HG02852 (cell line): ENCODE results near the gene CDKAL1.
"Not testable (repeated sequence)": the region's sequence is repeated elsewhere in the genome, so short reads cannot be mapped to it uniquely, and the experiment has no call there.

ENCODE experiments used
- ATAC-seq: cut with Tn5 transposase; IDR thresholded peaks from one replicate; pipeline ENCODE4 v1.9.1; 2021; ENCODE audit warnings: mild to moderate bottlenecking, moderate library complexity; ENCODE audit not compliant: unreplicated experiment

Gene CDKAL1

GRCh38 chr6:21187485-21187884 lies 653.2 kb downstream of the CDKAL1 start:
- no peak for ATAC-seq

- ATAC-seq = no peak
Measured at GRCh38 chr6:21188505-21189223, 654.4 kb downstream of the CDKAL1 start.

- ATAC-seq = no peak
Measured at GRCh38 chr6:21189759-21190158, 655.5 kb downstream of the CDKAL1 start.

GRCh38 chr6:21190701-21191100 lies 656.4 kb downstream of the CDKAL1 start:
- no peak for ATAC-seq

- no peak for ATAC-seq
Measured at GRCh38 chr6:21193790-21194475, 659.7 kb downstream of the CDKAL1 start.

- not testable (repeated sequence) for ATAC-seq
Measured at GRCh38 chr6:21195301-21195700, 661.0 kb downstream of the CDKAL1 start.

GRCh38 chr6:21198032-21198640 lies 663.9 kb downstream of the CDKAL1 start:
- no peak for ATAC-seq

GRCh38 chr6:21199262-21199661 lies 665.0 kb downstream of the CDKAL1 start:
- ATAC-seq = no peak

- ATAC-seq = peak; percentile 49
Measured at GRCh38 chr6:21200134-21200870, 666.0 kb downstream of the CDKAL1 start.

- no peak for ATAC-seq
Measured at GRCh38 chr6:21201187-21201586, 666.9 kb downstream of the CDKAL1 start.

DNA sequence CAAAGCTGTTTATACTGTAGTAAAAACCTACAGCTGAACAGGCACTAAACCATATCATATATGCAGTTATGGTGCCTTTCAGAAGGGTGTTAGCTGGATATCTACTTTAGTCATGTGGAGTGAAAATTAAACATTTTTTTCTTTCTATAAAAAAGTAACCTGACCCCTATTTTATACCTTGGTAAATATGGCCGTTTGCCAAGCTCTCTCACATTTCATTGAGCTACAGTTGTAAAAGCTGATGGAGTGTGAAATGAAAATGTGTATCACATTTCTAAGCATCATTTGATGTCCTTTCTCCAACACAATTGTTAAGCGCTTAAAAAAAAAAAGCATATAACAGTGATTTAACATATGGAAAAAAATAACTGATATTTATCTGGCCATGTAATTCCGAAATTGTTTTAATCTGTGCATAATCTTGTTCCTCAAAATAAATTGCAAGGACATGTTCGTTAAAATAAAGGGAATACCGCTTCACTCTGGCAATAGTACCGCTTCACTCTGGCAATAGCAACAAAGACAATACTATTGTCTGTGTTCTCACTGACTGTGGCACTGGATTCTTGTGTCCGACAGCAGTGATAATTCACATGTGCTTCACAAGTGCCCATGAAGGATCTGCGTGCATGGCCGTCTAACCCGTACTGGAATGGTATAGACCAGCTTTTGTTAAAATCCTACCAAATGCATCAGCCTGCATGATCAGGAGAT lies 667.5 kb downstream of the CDKAL1 start:
- ATAC-seq = no peak

DNA sequence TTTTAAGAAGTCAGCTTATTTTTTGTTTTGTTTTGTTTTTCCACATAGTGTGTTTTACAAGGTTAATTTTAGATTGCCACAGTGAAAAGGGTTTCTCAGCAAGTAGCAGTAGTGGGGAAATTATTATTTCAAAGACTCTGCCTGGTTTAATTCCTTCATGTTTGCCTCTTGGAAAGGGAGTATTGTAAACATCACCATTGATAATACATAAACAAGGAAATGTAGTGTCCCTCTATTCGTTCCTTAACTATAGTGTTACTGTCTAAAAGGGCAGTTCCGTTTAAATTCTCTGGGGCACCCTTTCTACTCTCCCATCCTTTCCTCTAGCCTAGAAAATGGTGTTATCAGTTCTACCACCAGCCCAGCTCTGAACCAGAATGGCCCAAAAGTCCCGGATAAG lies 668.3 kb downstream of the CDKAL1 start:
- ATAC-seq = no peak

DNA sequence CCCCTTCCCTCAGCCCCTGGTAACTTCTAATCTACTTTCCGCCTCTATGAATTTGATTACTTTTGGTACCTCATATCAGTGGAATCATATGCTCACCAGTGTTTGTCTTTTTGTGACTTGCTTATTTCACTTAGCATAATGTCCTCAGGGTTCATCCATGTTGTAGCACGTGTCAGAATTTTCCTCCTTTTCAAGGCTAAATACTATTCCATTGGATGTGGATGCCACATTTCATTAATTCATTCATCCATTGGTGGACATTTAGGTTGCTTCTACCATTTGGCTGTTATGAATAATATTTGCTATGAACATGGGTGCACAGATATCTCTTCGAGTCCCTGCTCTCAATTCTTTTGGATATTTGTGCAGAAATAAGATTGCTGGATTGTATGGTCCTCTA lies 670.7 kb downstream of the CDKAL1 start:
- no peak for ATAC-seq

- ATAC-seq = no peak
Measured at GRCh38 chr6:21208081-21208795, 674.0 kb downstream of the CDKAL1 start.

GRCh38 chr6:21208796-21209186 lies 674.5 kb downstream of the CDKAL1 start:
- ATAC-seq = no peak

DNA sequence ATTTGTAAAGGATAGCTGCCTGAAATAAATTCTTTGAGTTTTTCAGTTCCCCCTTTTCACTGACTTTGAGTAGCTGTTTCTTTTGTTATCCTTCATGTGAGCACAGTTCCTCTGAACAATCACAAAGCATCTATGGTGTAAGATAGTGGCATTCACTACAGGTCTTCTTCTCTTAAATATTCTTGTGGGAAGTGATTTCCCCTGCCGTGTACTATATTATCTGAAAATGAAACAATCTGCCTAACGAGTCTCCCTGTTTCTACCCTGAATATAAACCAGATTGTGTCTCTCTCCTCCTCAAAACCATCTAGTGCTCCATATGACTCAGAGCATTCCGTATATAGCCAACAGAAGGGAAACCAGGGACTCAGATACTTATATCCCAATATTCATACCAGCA lies 679.2 kb downstream of the CDKAL1 start:
- peak; percentile 66 for ATAC-seq

DNA sequence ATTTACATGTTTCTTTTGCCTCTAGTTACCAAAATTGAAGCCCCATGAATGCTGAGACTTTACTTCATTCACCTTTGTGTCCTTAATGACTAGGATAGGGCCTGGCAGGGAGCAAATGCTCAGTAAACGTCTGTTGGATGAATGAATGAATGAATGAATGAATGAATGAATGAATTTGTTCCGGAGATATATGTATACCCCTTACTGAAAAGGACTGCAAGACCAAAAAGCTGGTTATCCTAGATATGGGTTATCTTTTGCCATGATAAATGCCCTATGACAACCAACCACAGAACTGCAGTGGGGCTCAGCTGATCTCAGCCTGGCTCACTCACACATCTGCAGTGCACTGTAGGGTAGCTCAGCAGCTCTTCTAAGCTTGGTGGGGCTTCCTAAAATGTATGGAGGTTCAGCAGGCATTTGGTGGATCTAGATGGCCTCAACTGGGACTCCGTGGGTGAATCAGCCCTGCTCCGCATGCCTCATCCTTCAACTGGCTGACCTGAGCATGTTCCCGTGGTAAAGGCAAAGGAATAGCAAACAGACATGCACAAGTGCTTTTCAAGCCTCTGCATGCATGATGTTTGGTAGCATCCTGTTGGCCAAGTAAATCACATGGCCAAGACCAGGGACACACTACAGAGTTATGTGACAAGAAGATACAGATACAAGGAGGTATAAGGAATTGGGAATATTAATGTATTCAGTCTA lies 680.6 kb downstream of the CDKAL1 start:
- no peak for ATAC-seq

DNA sequence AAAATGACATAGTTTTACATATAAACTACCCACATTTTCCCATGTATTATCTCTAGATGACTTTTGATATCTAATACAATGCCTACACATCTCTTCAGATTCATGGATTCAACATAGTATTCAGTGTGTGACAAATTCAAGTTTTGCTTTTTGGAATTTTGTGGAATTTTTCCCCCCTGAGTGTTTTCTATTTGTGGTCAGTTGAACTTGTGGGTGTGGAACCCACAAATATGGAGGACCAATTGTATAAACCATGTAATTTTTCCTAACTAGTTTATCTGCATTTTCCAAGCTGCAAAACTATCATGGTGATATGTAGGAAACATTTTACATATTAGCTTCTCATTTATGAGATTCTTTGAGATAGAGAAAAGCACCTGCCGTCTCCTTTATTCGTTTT lies 685.0 kb downstream of the CDKAL1 start:
- ATAC-seq = no peak

DNA sequence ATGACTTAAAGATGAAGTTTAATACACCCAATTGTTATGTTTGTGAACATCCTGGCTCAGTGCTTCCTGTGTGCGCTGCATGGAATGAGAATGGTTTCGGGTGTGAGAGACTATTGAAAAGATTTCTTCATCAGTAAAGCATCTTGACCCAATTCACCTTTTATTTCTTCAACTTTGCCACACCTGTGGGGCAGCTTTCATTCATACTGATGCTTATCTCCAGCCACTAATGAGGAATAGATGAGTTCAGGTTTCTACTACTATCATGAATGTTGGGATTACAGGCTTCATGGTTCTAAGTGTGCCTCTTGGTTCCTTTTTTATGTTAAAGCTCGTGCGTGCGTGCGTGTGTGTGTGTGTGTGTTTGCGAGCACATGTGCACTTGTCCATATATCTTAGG lies 685.6 kb downstream of the CDKAL1 start:
- ATAC-seq = no peak
